Activated T-cell treated with anti-CD3 and anti-CD28 coated beads, Interleukin-2, amount 50 U/mL, for 24 hours (primary cell): ENCODE results near the gene RBM6.
"Not testable (repeated sequence)": the region's sequence is repeated elsewhere in the genome, so short reads cannot be mapped to it uniquely, and the experiment has no call there.

Experiments
- DNase-seq: peaks from one replicate; pipeline ENCODE4 v3.0.0-alpha.2; 2020
- H3K27ac Mint-ChIP-seq: 2 replicates; pipeline ENCODE4 v1.8.0; 2020; ENCODE audit warnings: mild to moderate bottlenecking, mixed read lengths
- H3K27me3 Mint-ChIP-seq: 2 replicates; pipeline ENCODE4 v1.8.0; 2020; ENCODE audit warnings: mixed read lengths
- H3K36me3 Mint-ChIP-seq: 2 replicates; pipeline ENCODE4 v1.8.0; 2020; ENCODE audit warnings: low read depth, mixed read lengths
- H3K4me1 Mint-ChIP-seq: 2 replicates; pipeline ENCODE4 v1.8.0; 2020; ENCODE audit warnings: low read depth, mixed read lengths
- H3K4me3 Mint-ChIP-seq: 2 replicates; pipeline ENCODE4 v1.8.0; 2020; ENCODE audit warnings: mild to moderate bottlenecking, moderate library complexity, mixed read lengths
- H3K9me3 Mint-ChIP-seq: 2 replicates; pipeline ENCODE4 v1.8.0; 2020; ENCODE audit warnings: mixed read lengths

RBM6 gene

GRCh38 chr3:49910409-49911123 is 29.4 kb upstream of the RBM6 start:
- no peaks in the 10 kb centered on the region for H3K27me3 Mint-ChIP-seq
- H3K4me3 Mint-ChIP-seq, result no peak overlapping the region
- peaks cover 14% of the 10 kb centered on the region for H3K4me1 Mint-ChIP-seq
- no peak for DNase-seq
- H3K9me3 Mint-ChIP-seq, result no peaks in the 10 kb centered on the region
- H3K27ac Mint-ChIP-seq, result no peak overlapping the region
- peaks cover 40% of the 10 kb centered on the region for H3K36me3 Mint-ChIP-seq

GRCh38 chr3:49911124-49911420 is 28.9 kb upstream of the RBM6 start:
- H3K4me3 Mint-ChIP-seq, result no peak overlapping the region
- no peak overlapping the region for H3K27ac Mint-ChIP-seq
- H3K9me3 Mint-ChIP-seq, result no peaks in the 10 kb centered on the region
- H3K27me3 Mint-ChIP-seq, result no peaks in the 10 kb centered on the region
- H3K4me1 Mint-ChIP-seq, result peaks cover 9% of the 10 kb centered on the region
- peaks cover 40% of the 10 kb centered on the region for H3K36me3 Mint-ChIP-seq
- no peak for DNase-seq

GRCh38 chr3:49911611-49912010 is 28.3 kb upstream of the RBM6 start:
- Mint-ChIP-seq H3K27ac (no peak overlapping the region), H3K4me1 (peaks cover 4% of the 10 kb centered on the region), H3K36me3 (peaks cover 43% of the 10 kb centered on the region), H3K27me3 (no peaks in the 10 kb centered on the region), H3K9me3 (no peaks in the 10 kb centered on the region), H3K4me3 (no peak overlapping the region)
- no peak for DNase-seq

- H3K27ac Mint-ChIP-seq, result no peak overlapping the region
- no peaks in the 10 kb centered on the region for H3K9me3 Mint-ChIP-seq
Measured at GRCh38 chr3:49912881-49913281, 27.1 kb upstream of the RBM6 start.

GRCh38 chr3:49914906-49915305 is 25.0 kb upstream of the RBM6 start:
- no peak for DNase-seq
- Mint-ChIP-seq H3K9me3 (no peaks in the 10 kb centered on the region), H3K36me3 (peaks cover 35% of the 10 kb centered on the region), H3K27me3 (no peaks in the 10 kb centered on the region), H3K4me3 (no peak overlapping the region), H3K27ac (no peak overlapping the region), H3K4me1 (no peaks in the 10 kb centered on the region)

More at GRCh38 chr3:49912881-49913281, 27.1 kb upstream of the RBM6 start:
- H3K27me3 Mint-ChIP-seq, result no peaks in the 10 kb centered on the region
- no peak for DNase-seq
- H3K4me1 Mint-ChIP-seq, result no peaks in the 10 kb centered on the region
- H3K4me3 Mint-ChIP-seq, result no peak overlapping the region
- H3K36me3 Mint-ChIP-seq, result peaks cover 44% of the 10 kb centered on the region

GRCh38 chr3:49916686-49917085 is 23.3 kb upstream of the RBM6 start:
- Mint-ChIP-seq H3K9me3 (no peaks in the 10 kb centered on the region), H3K27me3 (no peaks in the 10 kb centered on the region), H3K36me3 (peaks cover 23% of the 10 kb centered on the region), H3K4me3 (no peak overlapping the region), H3K27ac (no peak overlapping the region), H3K4me1 (no peaks in the 10 kb centered on the region)
- no peak for DNase-seq

GRCh38 chr3:49917806-49918590 is 22.0 kb upstream of the RBM6 start:
- Mint-ChIP-seq H3K27ac (peak overlapping the region; percentile 33), H3K36me3 (peaks cover 11% of the 10 kb centered on the region)
- not testable (repeated sequence) for H3K4me1 Mint-ChIP-seq, H3K4me3 Mint-ChIP-seq, H3K9me3 Mint-ChIP-seq, H3K27me3 Mint-ChIP-seq, DNase-seq

GRCh38 chr3:49924683-49925082 is 15.3 kb upstream of the RBM6 start:
- no peak for DNase-seq
- Mint-ChIP-seq H3K9me3 (no peaks in the 10 kb centered on the region), H3K27ac (no peak overlapping the region)

GRCh38 chr3:49925485-49925884 is 14.5 kb upstream of the RBM6 start:
- H3K4me1 Mint-ChIP-seq, result peaks cover 29% of the 10 kb centered on the region
- no peaks in the 10 kb centered on the region for H3K9me3 Mint-ChIP-seq
- H3K36me3 Mint-ChIP-seq, result peaks cover 19% of the 10 kb centered on the region

More at GRCh38 chr3:49924683-49925082, 15.3 kb upstream of the RBM6 start:
- no peaks in the 10 kb centered on the region for H3K27me3 Mint-ChIP-seq
- peaks cover 24% of the 10 kb centered on the region for H3K36me3 Mint-ChIP-seq
- H3K4me1 Mint-ChIP-seq, result peaks cover 22% of the 10 kb centered on the region
- no peak overlapping the region for H3K4me3 Mint-ChIP-seq

GRCh38 chr3:49926117-49926728 is 13.7 kb upstream of the RBM6 start:
- Mint-ChIP-seq H3K36me3 (peaks cover 19% of the 10 kb centered on the region), H3K27ac (no peak overlapping the region), H3K4me3 (no peak overlapping the region), H3K9me3 (no peaks in the 10 kb centered on the region), H3K4me1 (peaks cover 32% of the 10 kb centered on the region), H3K27me3 (no peaks in the 10 kb centered on the region)
- no peak for DNase-seq

More at GRCh38 chr3:49925485-49925884, 14.5 kb upstream of the RBM6 start:
- DNase-seq, result no peak
- Mint-ChIP-seq H3K27me3 (no peaks in the 10 kb centered on the region), H3K27ac (no peak overlapping the region), H3K4me3 (no peak overlapping the region)

- Mint-ChIP-seq H3K9me3 (no peaks in the 10 kb centered on the region), H3K27ac (peak overlapping the region; percentile 63), H3K27me3 (no peaks in the 10 kb centered on the region), H3K4me1 (peaks cover 32% of the 10 kb centered on the region), H3K36me3 (peaks cover 19% of the 10 kb centered on the region), H3K4me3 (no peak overlapping the region)
- DNase-seq, result no peak
Measured at GRCh38 chr3:49927798-49928197, 12.2 kb upstream of the RBM6 start.

GRCh38 chr3:49928481-49929017 is 11.4 kb upstream of the RBM6 start:
- peaks cover 19% of the 10 kb centered on the region for H3K36me3 Mint-ChIP-seq
- H3K4me3 Mint-ChIP-seq, result peak overlapping the region; percentile 89
- DNase-seq, result no peak
- H3K4me1 Mint-ChIP-seq, result peaks cover 32% of the 10 kb centered on the region
- no peaks in the 10 kb centered on the region for H3K9me3 Mint-ChIP-seq
- H3K27ac Mint-ChIP-seq, result peak overlapping the region; percentile 93
- no peaks in the 10 kb centered on the region for H3K27me3 Mint-ChIP-seq

GRCh38 chr3:49929291-49930167 is 10.4 kb upstream of the RBM6 start, which contains the start of gene MON1A:
MON1A (minus strand) TSS chr3:49929811; CDS start chr3:49913346, 16,465 bp downstream.
- Mint-ChIP-seq H3K27ac (peak within 1 kb of the TSS; percentile 93), H3K9me3 (no peaks in the 10 kb centered on the region), H3K36me3 (peaks cover 13% of the 10 kb centered on the region), H3K27me3 (no peaks in the 10 kb centered on the region), H3K4me3 (peak within 1 kb of the TSS; percentile 89), H3K4me1 (peaks cover 32% of the 10 kb centered on the region)
- peak; percentile 93 for DNase-seq

- peak overlapping the region; percentile 89 for H3K4me3 Mint-ChIP-seq
- H3K9me3 Mint-ChIP-seq, result no peaks in the 10 kb centered on the region
Measured at GRCh38 chr3:49930168-49930690, 9.7 kb upstream of the RBM6 start.

More at GRCh38 chr3:49930168-49930690, 9.7 kb upstream of the RBM6 start:
- Mint-ChIP-seq H3K27me3 (no peaks in the 10 kb centered on the region), H3K4me1 (peaks cover 30% of the 10 kb centered on the region), H3K36me3 (peaks cover 11% of the 10 kb centered on the region), H3K27ac (peak overlapping the region; percentile 93)
- no peak for DNase-seq
